B cell (primary cell): ENCODE results near the gene SLC1A2.

ENCODE experiments used
- CTCF ChIP-seq: fragments of 200-600 bp; IDR thresholded peaks from one replicate; pipeline ENCODE4 v1.8.0; 2022; ENCODE audit warnings: antibody characterized with exemption, mild to moderate bottlenecking
- EZH2 ChIP-seq: IDR thresholded peaks from 2 replicates; pipeline ENCODE4 v1.6.1; 2012; ENCODE audit warnings: borderline replicate concordance, low read depth, mild to moderate bottlenecking, moderate library complexity, low read length; ENCODE audit not compliant: insufficient read depth, poor library complexity, severe bottlenecking

GRCh38 chr11:35289821-35290220, 129.5 kb downstream of the SLC1A2 start:
- TF ChIP-seq EZH2 (no peak), CTCF (no peak)
